ENCODE measurements around the gene PAK1. TPM values are rescaled to one million over a fixed set of nuclear protein-coding genes. Genes with fewer than 3 reads are reported as not detected.
"Not testable (repeated sequence)": the region's sequence is repeated elsewhere in the genome, so short reads cannot be mapped to it uniquely, and the experiment has no call there.

The PAK1 gene
- total and polyA plus RNA-seq, 4 donors, result 36.0 to 60.4 (median 55.8) TPM

GRCh38 chr11:77490035-77490434 lies 16.1 kb upstream of the PAK1 start:
- H3K4me1 ChIP-seq (ENCODE audit: control insufficient read depth, insufficient read depth, low read length); H3K4me3 ChIP-seq (ENCODE audit: low read depth, low read length); H3K36me3 ChIP-seq (ENCODE audit: control insufficient read depth, insufficient read depth, low read length); H3K27me3 ChIP-seq (ENCODE audit: control insufficient read depth, insufficient read depth, low read length); DNase-seq (ENCODE audit: low read depth in 4 of 6, low spot score in 6 of 6); H3K9me3 ChIP-seq (ENCODE audit: control insufficient read depth, insufficient read depth, low read length); H3K27ac ChIP-seq (ENCODE audit: low read depth, low read length): not testable (repeated sequence)
- WGBS (ENCODE audit: insufficient coverage), result 93% methylated on average over 3 of the region's 28 CpGs

- H3K36me3 ChIP-seq (ENCODE audit: control insufficient read depth, insufficient read depth, low read length), result no peaks in the 10 kb centered on the region
- no peak overlapping the region for H3K27ac ChIP-seq (ENCODE audit: low read depth, low read length)
- 95% methylated on average over 1 of the region's 2 CpGs for WGBS (ENCODE audit: insufficient coverage)
- H3K4me1 ChIP-seq (ENCODE audit: control insufficient read depth, insufficient read depth, low read length), result no peaks in the 10 kb centered on the region
- no peaks in the 10 kb centered on the region for H3K27me3 ChIP-seq (ENCODE audit: control insufficient read depth, insufficient read depth, low read length)
- DNase-seq (ENCODE audit: low read depth in 4 of 6, low spot score in 6 of 6), result no peak
- H3K9me3 ChIP-seq (ENCODE audit: control insufficient read depth, insufficient read depth, low read length), result no peaks in the 10 kb centered on the region
- H3K4me3 ChIP-seq (ENCODE audit: low read depth, low read length), result no peak overlapping the region
Observed at GRCh38 chr11:77487790-77488189, 13.9 kb upstream of the PAK1 start.

- Histone ChIP-seq H3K36me3 (ENCODE audit: control insufficient read depth, insufficient read depth, low read length) (no peaks in the 10 kb centered on the region), H3K9me3 (ENCODE audit: control insufficient read depth, insufficient read depth, low read length) (no peaks in the 10 kb centered on the region), H3K27me3 (ENCODE audit: control insufficient read depth, insufficient read depth, low read length) (no peaks in the 10 kb centered on the region), H3K4me3 (ENCODE audit: low read depth, low read length) (no peak overlapping the region), H3K4me1 (ENCODE audit: control insufficient read depth, insufficient read depth, low read length) (no peaks in the 10 kb centered on the region), H3K27ac (ENCODE audit: low read depth, low read length) (no peak overlapping the region)
- DNase-seq (ENCODE audit: low read depth in 4 of 6, low spot score in 6 of 6), result no peak
- no CpG with 5 or more reads among the region's 2 CpGs for WGBS (ENCODE audit: insufficient coverage)
Observed at GRCh38 chr11:77479746-77480352, 6.0 kb upstream of the PAK1 start.

GRCh38 chr11:77475206-77475605 lies 1.3 kb upstream of the PAK1 start:
- DNase-seq (ENCODE audit: low read depth in 4 of 6, low spot score in 6 of 6), result no peak
- no peaks in the 10 kb centered on the region for H3K9me3 ChIP-seq (ENCODE audit: control insufficient read depth, insufficient read depth, low read length)
- no peak overlapping the region for H3K27ac ChIP-seq (ENCODE audit: low read depth, low read length)
- H3K27me3 ChIP-seq (ENCODE audit: control insufficient read depth, insufficient read depth, low read length), result no peaks in the 10 kb centered on the region
- H3K36me3 ChIP-seq (ENCODE audit: control insufficient read depth, insufficient read depth, low read length), result no peaks in the 10 kb centered on the region
- 94% methylated on average over 5 of the region's 5 CpGs for WGBS (ENCODE audit: insufficient coverage)
- peaks cover 6% of the 10 kb centered on the region for H3K4me1 ChIP-seq (ENCODE audit: control insufficient read depth, insufficient read depth, low read length)
- no peak overlapping the region for H3K4me3 ChIP-seq (ENCODE audit: low read depth, low read length)

- H3K4me3 ChIP-seq (ENCODE audit: low read depth, low read length), result peak overlapping the region; percentile 42
- no peaks in the 10 kb centered on the region for H3K36me3 ChIP-seq (ENCODE audit: control insufficient read depth, insufficient read depth, low read length)
- peaks cover 6% of the 10 kb centered on the region for H3K4me1 ChIP-seq (ENCODE audit: control insufficient read depth, insufficient read depth, low read length)
- DNase-seq (ENCODE audit: low read depth in 4 of 6, low spot score in 6 of 6), result no peak
- no peak overlapping the region for H3K27ac ChIP-seq (ENCODE audit: low read depth, low read length)
- H3K9me3 ChIP-seq (ENCODE audit: control insufficient read depth, insufficient read depth, low read length), result no peaks in the 10 kb centered on the region
- no peaks in the 10 kb centered on the region for H3K27me3 ChIP-seq (ENCODE audit: control insufficient read depth, insufficient read depth, low read length)
- 50% methylated on average over 8 of the region's 10 CpGs for WGBS (ENCODE audit: insufficient coverage)
Observed at GRCh38 chr11:77474684-77475060, 778 bp upstream of the PAK1 start.

GRCh38 chr11:77472991-77473800 lies 698 bp downstream of the PAK1 start:
- WGBS (ENCODE audit: insufficient coverage), result under 1% methylated on average over 56 of the region's 80 CpGs
- peak in 3 of 6 donors; percentile 24 to 79 (median 75) for DNase-seq (ENCODE audit: low read depth in 4 of 6, low spot score in 6 of 6)
- no peaks in the 10 kb centered on the region for H3K9me3 ChIP-seq (ENCODE audit: control insufficient read depth, insufficient read depth, low read length)
- no peaks in the 10 kb centered on the region for H3K27me3 ChIP-seq (ENCODE audit: control insufficient read depth, insufficient read depth, low read length)
- H3K4me1 ChIP-seq (ENCODE audit: control insufficient read depth, insufficient read depth, low read length), result peaks cover 6% of the 10 kb centered on the region
- H3K4me3 ChIP-seq (ENCODE audit: low read depth, low read length), result peak overlapping the region; percentile 55
- H3K36me3 ChIP-seq (ENCODE audit: control insufficient read depth, insufficient read depth, low read length), result no peaks in the 10 kb centered on the region
- H3K27ac ChIP-seq (ENCODE audit: low read depth, low read length), result no peak overlapping the region

GRCh38 chr11:77471558-77472193 lies 2.2 kb downstream of the PAK1 start:
- peak in 2 of 6 donors; percentile 53 to 75 for DNase-seq (ENCODE audit: low read depth in 4 of 6, low spot score in 6 of 6)
- Histone ChIP-seq H3K27me3 (ENCODE audit: control insufficient read depth, insufficient read depth, low read length) (no peaks in the 10 kb centered on the region), H3K36me3 (ENCODE audit: control insufficient read depth, insufficient read depth, low read length) (no peaks in the 10 kb centered on the region), H3K4me3 (ENCODE audit: low read depth, low read length) (no peak overlapping the region), H3K9me3 (ENCODE audit: control insufficient read depth, insufficient read depth, low read length) (no peaks in the 10 kb centered on the region), H3K4me1 (ENCODE audit: control insufficient read depth, insufficient read depth, low read length) (peaks cover 6% of the 10 kb centered on the region), H3K27ac (ENCODE audit: low read depth, low read length) (no peak overlapping the region)
- 60% methylated on average over 2 of the region's 3 CpGs for WGBS (ENCODE audit: insufficient coverage)

GRCh38 chr11:77470971-77471370 lies 2.9 kb downstream of the PAK1 start:
- Histone ChIP-seq H3K27ac (ENCODE audit: low read depth, low read length) (no peak overlapping the region), H3K9me3 (ENCODE audit: control insufficient read depth, insufficient read depth, low read length) (no peaks in the 10 kb centered on the region), H3K27me3 (ENCODE audit: control insufficient read depth, insufficient read depth, low read length) (no peaks in the 10 kb centered on the region), H3K4me3 (ENCODE audit: low read depth, low read length) (no peak overlapping the region), H3K36me3 (ENCODE audit: control insufficient read depth, insufficient read depth, low read length) (no peaks in the 10 kb centered on the region), H3K4me1 (ENCODE audit: control insufficient read depth, insufficient read depth, low read length) (peaks cover 6% of the 10 kb centered on the region)
- WGBS (ENCODE audit: insufficient coverage), result 56% methylated on average over 5 of the region's 5 CpGs
- no peak for DNase-seq (ENCODE audit: low read depth in 4 of 6, low spot score in 6 of 6)

GRCh38 chr11:77470504-77470903 lies 3.4 kb downstream of the PAK1 start:
- H3K9me3 ChIP-seq (ENCODE audit: control insufficient read depth, insufficient read depth, low read length), result no peaks in the 10 kb centered on the region
- no peak overlapping the region for H3K4me3 ChIP-seq (ENCODE audit: low read depth, low read length)
- no peak overlapping the region for H3K27ac ChIP-seq (ENCODE audit: low read depth, low read length)
- H3K27me3 ChIP-seq (ENCODE audit: control insufficient read depth, insufficient read depth, low read length), result no peaks in the 10 kb centered on the region
- peaks cover 6% of the 10 kb centered on the region for H3K4me1 ChIP-seq (ENCODE audit: control insufficient read depth, insufficient read depth, low read length)
- DNase-seq (ENCODE audit: low read depth in 4 of 6, low spot score in 6 of 6), result no peak
- no peaks in the 10 kb centered on the region for H3K36me3 ChIP-seq (ENCODE audit: control insufficient read depth, insufficient read depth, low read length)
- 80% methylated on average over 1 of the region's 2 CpGs for WGBS (ENCODE audit: insufficient coverage)

Measured in spinal cord (tissue), 10 donors.